ENCODE data around the gene OBP2B.
"Not testable (repeated sequence)": the region's sequence is repeated elsewhere in the genome, so short reads cannot be mapped to it uniquely, and the experiment has no call there.

OBP2B gene

GRCh38 chr9:133208880-133209300, at the start of gene OBP2B:
Gene OBP2B, minus strand, starts transcription at chr9:133209250. Its CDS starts 51 bp downstream, at chr9:133209199.
- not testable (repeated sequence) for DNase-seq (ENCODE audit: low read depth in 2 of 3, low spot score in 2 of 3)

GRCh38 chr9:133258061-133259015, 49.3 kb upstream of the OBP2B start:
- no peak for DNase-seq (ENCODE audit: low read depth in 2 of 3, low spot score in 2 of 3)

DNA sequence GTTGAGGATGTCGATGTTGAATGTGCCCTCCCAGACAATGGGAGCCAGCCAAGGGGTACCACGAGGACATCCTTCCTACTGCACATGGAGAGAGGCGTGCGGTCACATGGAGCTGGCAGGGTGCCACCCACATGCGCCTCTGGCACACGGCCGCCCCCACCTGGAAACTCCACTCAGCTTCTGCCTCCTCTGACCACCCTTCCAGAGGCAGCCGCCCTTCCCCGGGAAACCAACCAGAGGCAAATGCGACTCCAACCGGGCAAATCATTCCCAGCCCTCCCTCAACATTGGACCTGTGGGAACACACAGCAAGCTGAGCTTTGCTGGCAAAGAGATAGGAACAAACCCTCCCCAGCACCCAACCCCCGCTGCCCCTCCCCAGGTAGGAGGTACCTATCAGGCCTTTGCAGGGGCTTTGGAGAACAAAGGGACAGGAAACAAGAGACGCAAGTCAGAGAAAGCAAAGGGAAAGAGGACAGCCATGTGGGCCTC, 48.5 kb upstream of the OBP2B start:
- DNase-seq (ENCODE audit: low read depth in 2 of 3, low spot score in 2 of 3) = no peak

DNA sequence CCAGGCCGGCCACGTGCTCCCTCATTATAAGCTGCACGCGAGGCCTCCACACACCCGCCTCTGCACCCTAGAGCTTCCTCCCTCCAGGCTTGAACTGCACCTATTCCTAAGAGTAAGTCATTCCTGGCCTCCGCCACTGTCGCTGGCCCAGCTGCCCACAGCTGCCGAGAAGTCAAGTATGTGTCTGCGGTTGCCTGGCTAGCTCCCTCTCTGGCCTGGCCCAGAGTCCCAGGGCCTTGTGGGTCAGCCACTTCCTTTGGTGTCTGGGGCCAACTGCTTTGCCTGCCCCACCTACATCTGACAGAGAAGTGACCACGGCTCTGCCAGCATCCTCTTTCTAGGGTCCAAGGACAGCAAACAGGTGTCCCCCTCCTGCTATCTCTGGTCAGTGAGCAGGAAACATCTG, 47.6 kb upstream of the OBP2B start:
- DNase-seq (ENCODE audit: low read depth in 2 of 3, low spot score in 2 of 3) = no peak

GRCh38 chr9:133256136-133256461, 47.0 kb upstream of the OBP2B start:
- no peak for DNase-seq (ENCODE audit: low read depth in 2 of 3, low spot score in 2 of 3)

DNA sequence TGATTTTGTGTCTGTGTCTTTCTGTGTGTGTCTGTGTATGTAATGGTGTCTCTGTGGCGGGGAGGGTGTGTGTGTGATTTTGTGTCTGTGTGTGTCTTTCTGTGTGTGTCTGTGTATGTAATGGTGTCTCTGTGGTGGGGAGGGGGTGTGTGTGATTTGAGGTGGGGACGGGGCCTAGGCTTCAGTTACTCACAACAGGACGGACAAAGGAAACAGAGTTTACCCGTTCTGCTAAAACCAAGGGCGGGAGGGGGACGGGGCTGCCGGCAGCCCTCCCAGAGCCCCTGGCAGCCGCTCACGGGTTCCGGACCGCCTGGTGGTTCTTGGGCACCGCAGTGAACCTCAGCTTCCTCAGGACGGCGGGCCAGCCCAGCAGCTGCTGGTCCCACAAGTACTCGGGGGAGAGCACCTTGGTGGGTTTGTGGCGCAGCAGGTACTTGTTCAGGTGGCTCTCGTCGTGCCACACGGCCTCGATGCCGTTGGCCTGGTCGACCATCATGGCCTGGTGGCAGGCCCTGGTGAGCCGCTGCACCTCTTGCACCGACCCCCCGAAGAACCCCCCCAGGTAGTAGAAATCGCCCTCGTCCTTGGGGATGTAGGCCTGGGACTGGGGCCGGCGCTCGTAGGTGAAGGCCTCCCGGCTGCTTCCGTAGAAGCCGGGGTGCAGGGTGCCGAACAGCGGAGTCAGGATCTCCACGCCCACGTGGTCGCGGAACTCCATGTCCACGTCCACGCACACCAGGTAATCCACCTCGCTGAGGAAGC, 46.5 kb upstream of the OBP2B start:
- DNase-seq (ENCODE audit: low read depth in 2 of 3, low spot score in 2 of 3) = no peak

- no peak for DNase-seq (ENCODE audit: low read depth in 2 of 3, low spot score in 2 of 3)
Observed at GRCh38 chr9:133254471-133254870, 45.4 kb upstream of the OBP2B start.

DNA sequence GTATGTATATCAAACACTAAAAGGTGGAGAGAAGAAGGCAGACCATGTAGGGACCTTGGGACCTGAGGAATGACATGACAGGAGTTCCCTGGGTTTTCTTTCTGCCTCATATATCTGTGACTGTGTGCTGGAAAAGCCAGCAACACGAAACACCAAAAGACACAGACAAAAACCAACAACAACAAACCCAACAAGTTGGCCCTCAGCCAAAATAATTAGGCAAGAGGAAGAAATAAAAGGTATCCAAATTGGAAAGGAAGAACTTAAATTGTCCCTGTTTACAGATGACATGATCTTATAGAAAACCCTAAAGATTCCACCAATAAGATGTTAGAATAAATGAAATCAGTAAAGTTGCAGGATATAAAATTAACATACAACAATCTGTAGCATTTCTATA, 44.2 kb upstream of the OBP2B start:
- DNase-seq (ENCODE audit: low read depth in 2 of 3, low spot score in 2 of 3) = no peak

DNA sequence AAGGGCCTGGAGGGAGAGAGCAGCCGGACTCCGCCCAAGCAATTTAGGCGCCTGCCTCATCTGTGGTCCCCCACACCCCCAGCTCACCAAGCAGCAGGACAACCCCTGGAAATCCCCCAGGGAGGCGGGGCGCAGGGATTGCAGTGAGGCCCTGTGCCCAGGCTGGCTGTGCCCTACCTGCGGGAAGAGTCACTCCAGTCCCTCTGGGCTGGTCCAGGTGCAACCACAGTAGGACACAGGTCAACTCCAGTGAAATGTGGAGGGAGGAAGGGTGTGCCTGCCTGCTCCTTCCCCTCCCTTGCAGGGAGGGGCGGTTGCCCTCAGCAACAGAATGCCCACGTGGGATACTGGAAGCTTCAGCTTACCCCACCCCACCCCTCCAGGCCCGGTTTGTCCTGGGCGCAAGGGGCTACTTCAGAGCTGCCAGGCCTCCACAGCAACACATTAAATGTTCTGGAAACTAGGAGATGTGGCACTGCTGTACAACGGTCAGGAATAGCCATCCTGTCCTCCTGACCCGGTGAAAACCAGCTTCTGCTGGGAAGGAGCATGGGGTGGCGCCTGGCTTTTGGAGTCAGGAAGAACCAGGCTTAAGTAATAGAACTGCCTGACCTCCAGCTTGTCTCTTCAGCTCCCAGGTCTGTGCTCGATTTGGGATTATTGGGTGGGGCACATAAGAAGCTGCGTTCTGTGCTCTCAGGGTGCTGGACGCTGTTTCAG, 43.4 kb upstream of the OBP2B start:
- no peak for DNase-seq (ENCODE audit: low read depth in 2 of 3, low spot score in 2 of 3)

- no peak for DNase-seq (ENCODE audit: low read depth in 2 of 3, low spot score in 2 of 3)
Observed at GRCh38 chr9:133251773-133252172, 42.7 kb upstream of the OBP2B start.

DNA sequence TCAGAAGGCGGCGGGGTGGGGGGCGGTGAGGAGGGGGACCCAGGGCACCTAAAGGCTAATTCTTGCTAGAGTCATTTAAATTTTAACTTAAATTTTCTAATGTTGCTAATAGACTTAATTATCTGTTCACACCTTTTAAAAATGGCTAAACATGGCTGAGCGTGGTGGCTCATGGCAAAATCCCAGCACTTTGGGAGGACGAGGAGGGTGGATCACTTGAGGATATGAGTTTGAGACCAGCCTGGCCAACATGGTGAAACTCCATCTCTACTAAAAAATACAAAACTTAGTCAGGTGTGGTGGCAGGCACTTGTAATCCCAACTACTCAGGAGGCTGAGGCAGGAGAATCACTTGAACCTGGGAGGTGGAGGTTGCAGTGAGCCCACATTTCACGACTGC, 42.2 kb upstream of the OBP2B start:
- DNase-seq (ENCODE audit: low read depth in 2 of 3, low spot score in 2 of 3) = not testable (repeated sequence)

DNA sequence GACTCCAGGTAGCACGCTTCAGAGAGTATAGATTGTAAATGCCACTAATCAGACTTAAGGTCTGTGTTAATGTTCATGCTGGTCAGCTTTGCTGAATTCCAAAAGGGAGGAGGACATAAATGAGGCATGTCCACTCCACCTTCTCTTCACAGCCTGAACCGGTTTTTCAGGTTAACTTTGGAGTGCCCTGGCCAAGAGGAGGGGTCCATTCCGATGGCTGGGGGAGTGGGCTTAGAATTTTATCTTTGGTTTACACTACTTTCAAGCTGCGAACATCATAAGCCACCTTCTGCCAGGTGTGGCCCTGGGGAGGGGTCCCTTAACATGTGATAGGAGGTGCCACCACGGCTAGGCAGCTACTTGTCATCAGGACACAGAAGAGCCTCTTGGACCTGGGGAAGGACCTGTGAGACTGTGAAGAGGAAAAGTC, 41.7 kb upstream of the OBP2B start:
- DNase-seq (ENCODE audit: low read depth in 2 of 3, low spot score in 2 of 3) = no peak

GRCh38 chr9:133249337-133249736, 40.3 kb upstream of the OBP2B start:
- DNase-seq (ENCODE audit: low read depth in 2 of 3, low spot score in 2 of 3) = no peak

- no peak for DNase-seq (ENCODE audit: low read depth in 2 of 3, low spot score in 2 of 3)
Observed at GRCh38 chr9:133248726-133249295, 39.8 kb upstream of the OBP2B start.

DNA sequence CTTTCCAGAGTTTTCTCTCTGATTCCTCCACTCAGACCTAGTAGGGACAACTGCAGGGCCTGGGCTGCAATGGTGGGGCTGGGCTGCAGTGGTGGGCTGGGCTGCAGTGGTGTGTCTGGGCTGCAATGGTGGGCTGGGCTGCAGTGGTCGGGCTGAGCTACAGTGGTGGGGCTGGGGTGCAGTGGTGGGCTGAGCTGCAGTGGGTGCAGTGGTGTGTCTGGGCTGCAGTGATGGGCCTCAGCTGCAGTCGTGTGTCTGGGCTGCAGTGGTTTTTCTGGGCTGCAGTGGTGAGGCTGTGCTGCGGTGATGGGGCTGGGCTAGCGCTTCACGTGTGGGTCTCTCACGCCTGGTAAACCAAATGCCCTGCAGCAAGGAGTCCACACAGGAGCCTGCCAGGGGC, 38.6 kb upstream of the OBP2B start:
- no peak for DNase-seq (ENCODE audit: low read depth in 2 of 3, low spot score in 2 of 3)

DNA sequence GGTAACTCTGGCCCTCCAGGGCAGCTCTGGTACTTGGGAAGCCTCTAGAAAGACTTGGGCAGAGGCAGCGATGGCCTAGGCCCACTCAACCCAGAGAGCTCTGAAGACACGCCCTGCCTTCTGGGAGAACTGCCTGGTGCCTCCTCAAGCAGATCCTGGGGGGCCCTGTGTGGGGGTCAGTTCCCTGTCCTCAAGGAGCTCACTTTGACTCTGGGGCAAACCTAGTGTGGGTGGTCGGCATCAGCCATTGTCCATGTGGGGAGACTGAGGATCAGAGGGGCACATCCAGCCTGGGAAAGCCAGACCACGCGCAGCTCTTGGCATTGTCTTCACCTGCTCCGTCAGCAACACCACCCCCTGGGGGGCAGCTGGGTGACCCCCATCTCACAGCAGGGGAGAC, 37.9 kb upstream of the OBP2B start:
- DNase-seq (ENCODE audit: low read depth in 2 of 3, low spot score in 2 of 3) = no peak

- no peak for DNase-seq (ENCODE audit: low read depth in 2 of 3, low spot score in 2 of 3)
Observed at GRCh38 chr9:133246562-133246961, 37.5 kb upstream of the OBP2B start.

GRCh38 chr9:133242991-133243390, 33.9 kb upstream of the OBP2B start:
- DNase-seq (ENCODE audit: low read depth in 2 of 3, low spot score in 2 of 3) = no peak

GRCh38 chr9:133242241-133242640, 33.2 kb upstream of the OBP2B start:
- no peak for DNase-seq (ENCODE audit: low read depth in 2 of 3, low spot score in 2 of 3)

DNA sequence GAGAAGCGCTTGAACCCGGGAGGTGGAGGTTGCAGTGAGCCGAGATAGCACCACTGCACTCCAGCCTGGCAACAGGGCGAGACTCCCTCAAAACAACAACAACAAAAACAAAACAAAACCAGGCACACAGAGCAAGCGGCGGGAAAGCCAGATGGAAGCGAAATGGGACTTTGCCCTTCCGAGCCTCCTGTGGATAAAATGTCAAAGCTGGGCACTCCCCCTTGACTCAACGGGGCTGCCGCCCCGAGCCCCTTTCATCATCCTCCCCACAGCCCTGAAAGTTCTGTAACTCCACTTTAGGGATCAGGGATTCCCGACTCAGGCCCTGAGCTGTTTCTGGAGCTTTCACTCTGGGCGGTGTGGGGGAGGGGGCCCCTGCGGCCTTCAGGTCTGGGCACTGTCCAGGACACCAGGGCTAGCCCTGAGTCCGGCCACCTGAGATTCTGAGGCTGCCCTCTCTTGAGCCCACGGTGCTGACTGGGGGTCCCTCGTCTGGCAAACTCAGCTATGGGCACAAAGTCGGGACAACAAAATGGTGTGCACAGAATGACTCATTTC, 30.6 kb upstream of the OBP2B start:
- no peak for DNase-seq (ENCODE audit: low read depth in 2 of 3, low spot score in 2 of 3)
